Neural cell (in vitro differentiated cells): Measurements from ENCODE around the gene METRN. TPM values are rescaled to one million over a fixed set of nuclear protein-coding genes. Genes with fewer than 3 reads are reported as not detected.

ENCODE experiments used
- H2AFZ ChIP-seq: fragments of 200-600, 300-800 bp; sonication (generic), shearing (Covaris generic); 2 replicates; pipeline ENCODE4 v1.6.0; 2014; ENCODE audit warnings: low read depth, mild to moderate bottlenecking, antibody characterized with exemption, low read length, moderate library complexity
- H3F3A ChIP-seq: fragments of 200-600 bp; shearing (Covaris generic); 2 replicates; pipeline ENCODE4 v1.6.1; 2016; ENCODE audit warnings: mild to moderate bottlenecking, moderate library complexity, mixed read lengths, antibody characterized with exemption, low read length; ENCODE audit not compliant: insufficient read depth, poor library complexity, severe bottlenecking
- H3K27ac ChIP-seq: fragments of 200-600, 300-800 bp; sonication (generic), shearing (Covaris generic); 2 replicates; pipeline ENCODE4 v1.5.1; 2014; ENCODE audit warnings: mild to moderate bottlenecking, low read length, moderate library complexity
- H3K27me3 ChIP-seq: fragments of 300-800, 200-600 bp; sonication (generic), shearing (Covaris generic); 2 replicates; pipeline ENCODE4 v1.6.0; 2014; ENCODE audit warnings: mild to moderate bottlenecking, low read depth, low read length, moderate library complexity; ENCODE audit not compliant: insufficient read depth
- H3K36me3 ChIP-seq: fragments of 300-800, 200-600 bp; sonication (generic), shearing (Covaris generic); 2 replicates; pipeline ENCODE4 v1.5.1; 2014; ENCODE audit warnings: mild to moderate bottlenecking, antibody characterized with exemption, low read length, moderate library complexity; ENCODE audit not compliant: insufficient read depth
- H3K4me2 ChIP-seq: fragments of 300-800, 200-600 bp; sonication (generic), shearing (Covaris generic); 2 replicates; pipeline ENCODE4 v1.6.0; 2014; ENCODE audit warnings: mild to moderate bottlenecking, low read length
- H3K4me3 ChIP-seq: fragments of 300-800, 200-600 bp; sonication (generic), shearing (Covaris generic); 2 replicates; pipeline ENCODE4 v1.5.1; 2014; ENCODE audit warnings: mild to moderate bottlenecking, low read length, moderate library complexity
- H3K79me2 ChIP-seq: fragments of 200-600 bp; shearing (Covaris generic); replicated peaks from 2 replicates; pipeline ENCODE4 v1.6.0; 2014; ENCODE audit warnings: mild to moderate bottlenecking, low read length, moderate library complexity; ENCODE audit not compliant: insufficient read depth
- H3K9ac ChIP-seq: fragments of 300-800, 200-600 bp; sonication (generic), shearing (Covaris generic); 2 replicates; pipeline ENCODE4 v1.6.1; 2016; ENCODE audit warnings: mild to moderate bottlenecking, low read length, mixed read lengths
- H3K9me2 ChIP-seq: fragments of 200-600 bp; shearing (Covaris generic); 2 replicates; pipeline ENCODE4 v1.6.1; 2016; ENCODE audit warnings: mild to moderate bottlenecking, low read length, mixed read lengths; ENCODE audit not compliant: insufficient read depth
- H3K9me3 ChIP-seq: fragments of 200-600, 300-800 bp; sonication (generic), shearing (Covaris generic); 2 replicates; pipeline ENCODE4 v1.6.1; 2016; ENCODE audit warnings: mild to moderate bottlenecking, mixed run types, low read length, moderate library complexity, mixed read lengths
- H4K20me1 ChIP-seq: fragments of 200-600 bp; shearing (Covaris generic); 2 replicates; pipeline ENCODE4 v1.6.1; 2016; ENCODE audit warnings: mild to moderate bottlenecking, mixed run types; ENCODE audit not compliant: insufficient read depth
- EP300 ChIP-seq: fragments of 450-650 bp; conservative IDR thresholded peaks from 2 replicates; pipeline ENCODE4 v1.6.1; 2014; ENCODE audit warnings: antibody characterized with exemption, mild to moderate bottlenecking, moderate library complexity; ENCODE audit not compliant: poor library complexity, severe bottlenecking
- EZH2 ChIP-seq: fragments of 200-600, 300-800 bp; shearing (Covaris generic), sonication (generic); IDR thresholded peaks from 2 replicates; pipeline ENCODE4 v1.6.1; 2014; ENCODE audit warnings: antibody characterized with exemption, low read length, borderline replicate concordance, mild to moderate bottlenecking; ENCODE audit not compliant: insufficient read depth, poor library complexity, severe bottlenecking
- MXI1 ChIP-seq: fragments of 450-650 bp; conservative IDR thresholded peaks from 2 replicates; pipeline ENCODE4 v1.6.1; 2014; ENCODE audit warnings: antibody characterized with exemption, mild to moderate bottlenecking; ENCODE audit not compliant: poor library complexity, severe bottlenecking
- POLR2AphosphoS5 ChIP-seq: IDR thresholded peaks from 2 replicates; pipeline ENCODE4 v1.6.1; 2012
- RAD21 ChIP-seq: fragments of 450-650 bp; conservative IDR thresholded peaks from 2 replicates; pipeline ENCODE4 v1.6.1; 2014; ENCODE audit warnings: antibody characterized with exemption, mild to moderate bottlenecking, moderate library complexity
- SMC3 ChIP-seq: fragments of 450-650 bp; conservative IDR thresholded peaks from 2 replicates; pipeline ENCODE4 v1.6.1; 2014; ENCODE audit warnings: antibody characterized with exemption, mild to moderate bottlenecking, moderate library complexity; ENCODE audit not compliant: poor library complexity
- TAF1 ChIP-seq: IDR thresholded peaks from 2 replicates; pipeline ENCODE4 v1.6.1; 2012; ENCODE audit warnings: low read depth
- polyA plus RNA-seq: library from polyadenylated mRNA; depleted of rRNA; stranded (reverse); fragments of >200 nt; gene quantifications from 2 replicates; pipeline ENCODE4 v1.2.3, GENCODE V29; 2014
- TF ChIP-seq, protein P1 (sequence below): fragments of 450-650 bp; IDR thresholded peaks from 2 replicates; pipeline ENCODE4 v1.5.1; 2014; ENCODE audit warnings: antibody characterized with exemption, mild to moderate bottlenecking, moderate library complexity; ENCODE audit not compliant: poor library complexity, severe bottlenecking
- TF ChIP-seq, protein P2 (sequence below): IDR thresholded peaks from 2 replicates; pipeline ENCODE4 v1.6.1; 2012; ENCODE audit warnings: borderline replicate concordance

Gene METRN
- polyA plus RNA-seq, 1 donor from 2014 or later = 37.6 TPM

DNA sequence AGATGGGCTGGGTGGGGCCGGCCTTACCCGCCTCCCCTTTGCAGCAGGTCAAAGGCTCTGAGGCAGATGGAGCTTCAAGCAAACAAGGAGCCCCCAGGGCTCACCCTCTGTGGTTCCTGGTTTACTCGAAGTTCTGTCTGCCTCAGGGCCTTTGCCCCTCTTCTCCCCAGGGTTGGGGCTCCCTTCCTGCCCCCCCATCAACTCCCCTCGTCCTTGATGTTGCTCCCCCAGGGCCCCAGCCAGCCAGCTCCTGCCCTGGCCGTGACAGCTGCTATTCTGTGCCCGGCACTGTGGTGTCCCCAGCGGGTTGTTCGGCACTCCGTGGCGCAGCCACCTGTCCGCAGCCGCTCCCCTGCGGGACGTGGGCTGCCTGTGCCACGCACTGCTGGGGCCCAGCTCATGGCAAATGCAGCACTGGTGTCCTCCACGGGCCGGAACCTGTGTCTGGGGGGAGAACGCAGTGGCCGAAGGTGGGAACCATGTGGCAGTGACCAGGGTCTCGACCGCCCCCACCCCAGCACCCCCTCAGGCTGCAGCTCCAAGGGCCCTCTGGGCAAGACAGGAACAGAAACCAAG lies 4.3 kb upstream of the METRN start:
- Histone ChIP-seq H3K27me3 (no peaks in the 10 kb centered on the region), H3K4me3 (peak overlapping the region; percentile 70), H3K36me3 (no peaks in the 10 kb centered on the region), H4K20me1 (no peaks in the 10 kb centered on the region), H3F3A (peaks cover 5% of the 10 kb centered on the region), H3K79me2 (peaks cover 11% of the 10 kb centered on the region), H3K9me3 (no peaks in the 10 kb centered on the region), H3K4me2 (peak overlapping the region; percentile 75), H3K9ac (peak overlapping the region; percentile 94), H3K27ac (peak overlapping the region; percentile 99), H3K9me2 (no peaks in the 10 kb centered on the region), H2AFZ (no peak overlapping the region)
- TF ChIP-seq MXI1 (no peak), RAD21 (no peak), EZH2 (no peak), POLR2AphosphoS5 (no peak), TAF1 (no peak), EP300 (no peak), SMC3 (no peak)
- TF ChIP-seq, protein P1, sequence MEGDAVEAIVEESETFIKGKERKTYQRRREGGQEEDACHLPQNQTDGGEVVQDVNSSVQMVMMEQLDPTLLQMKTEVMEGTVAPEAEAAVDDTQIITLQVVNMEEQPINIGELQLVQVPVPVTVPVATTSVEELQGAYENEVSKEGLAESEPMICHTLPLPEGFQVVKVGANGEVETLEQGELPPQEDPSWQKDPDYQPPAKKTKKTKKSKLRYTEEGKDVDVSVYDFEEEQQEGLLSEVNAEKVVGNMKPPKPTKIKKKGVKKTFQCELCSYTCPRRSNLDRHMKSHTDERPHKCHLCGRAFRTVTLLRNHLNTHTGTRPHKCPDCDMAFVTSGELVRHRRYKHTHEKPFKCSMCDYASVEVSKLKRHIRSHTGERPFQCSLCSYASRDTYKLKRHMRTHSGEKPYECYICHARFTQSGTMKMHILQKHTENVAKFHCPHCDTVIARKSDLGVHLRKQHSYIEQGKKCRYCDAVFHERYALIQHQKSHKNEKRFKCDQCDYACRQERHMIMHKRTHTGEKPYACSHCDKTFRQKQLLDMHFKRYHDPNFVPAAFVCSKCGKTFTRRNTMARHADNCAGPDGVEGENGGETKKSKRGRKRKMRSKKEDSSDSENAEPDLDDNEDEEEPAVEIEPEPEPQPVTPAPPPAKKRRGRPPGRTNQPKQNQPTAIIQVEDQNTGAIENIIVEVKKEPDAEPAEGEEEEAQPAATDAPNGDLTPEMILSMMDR = no peak
- TF ChIP-seq, protein P2, sequence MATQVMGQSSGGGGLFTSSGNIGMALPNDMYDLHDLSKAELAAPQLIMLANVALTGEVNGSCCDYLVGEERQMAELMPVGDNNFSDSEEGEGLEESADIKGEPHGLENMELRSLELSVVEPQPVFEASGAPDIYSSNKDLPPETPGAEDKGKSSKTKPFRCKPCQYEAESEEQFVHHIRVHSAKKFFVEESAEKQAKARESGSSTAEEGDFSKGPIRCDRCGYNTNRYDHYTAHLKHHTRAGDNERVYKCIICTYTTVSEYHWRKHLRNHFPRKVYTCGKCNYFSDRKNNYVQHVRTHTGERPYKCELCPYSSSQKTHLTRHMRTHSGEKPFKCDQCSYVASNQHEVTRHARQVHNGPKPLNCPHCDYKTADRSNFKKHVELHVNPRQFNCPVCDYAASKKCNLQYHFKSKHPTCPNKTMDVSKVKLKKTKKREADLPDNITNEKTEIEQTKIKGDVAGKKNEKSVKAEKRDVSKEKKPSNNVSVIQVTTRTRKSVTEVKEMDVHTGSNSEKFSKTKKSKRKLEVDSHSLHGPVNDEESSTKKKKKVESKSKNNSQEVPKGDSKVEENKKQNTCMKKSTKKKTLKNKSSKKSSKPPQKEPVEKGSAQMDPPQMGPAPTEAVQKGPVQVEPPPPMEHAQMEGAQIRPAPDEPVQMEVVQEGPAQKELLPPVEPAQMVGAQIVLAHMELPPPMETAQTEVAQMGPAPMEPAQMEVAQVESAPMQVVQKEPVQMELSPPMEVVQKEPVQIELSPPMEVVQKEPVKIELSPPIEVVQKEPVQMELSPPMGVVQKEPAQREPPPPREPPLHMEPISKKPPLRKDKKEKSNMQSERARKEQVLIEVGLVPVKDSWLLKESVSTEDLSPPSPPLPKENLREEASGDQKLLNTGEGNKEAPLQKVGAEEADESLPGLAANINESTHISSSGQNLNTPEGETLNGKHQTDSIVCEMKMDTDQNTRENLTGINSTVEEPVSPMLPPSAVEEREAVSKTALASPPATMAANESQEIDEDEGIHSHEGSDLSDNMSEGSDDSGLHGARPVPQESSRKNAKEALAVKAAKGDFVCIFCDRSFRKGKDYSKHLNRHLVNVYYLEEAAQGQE = no peak

DNA sequence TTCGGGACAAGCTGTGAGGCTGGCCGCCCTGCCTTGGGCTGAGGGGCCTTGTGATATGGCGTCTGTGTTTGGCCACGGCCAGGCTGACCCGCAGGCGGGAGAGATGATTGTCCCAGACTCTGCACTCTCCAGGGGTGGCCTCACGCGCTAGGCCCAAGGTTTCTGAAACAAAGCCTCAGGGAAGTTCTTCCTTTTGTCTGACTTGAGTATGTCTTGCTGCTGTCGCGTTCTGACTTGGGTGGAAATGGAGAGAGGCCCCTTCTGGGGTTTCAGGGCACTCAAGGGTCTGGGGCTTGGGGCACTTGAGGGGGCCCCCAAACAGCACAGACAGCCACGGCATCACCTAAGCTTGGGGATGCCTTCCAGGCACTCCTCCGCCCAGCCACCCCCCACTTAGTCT lies 3.8 kb upstream of the METRN start:
- H3F3A ChIP-seq = peaks cover 5% of the 10 kb centered on the region
- H2AFZ ChIP-seq = no peak overlapping the region
- peak overlapping the region; percentile 70 for H3K4me3 ChIP-seq
- peaks cover 11% of the 10 kb centered on the region for H3K79me2 ChIP-seq
- H3K9me2 ChIP-seq = no peaks in the 10 kb centered on the region
- no peaks in the 10 kb centered on the region for H3K27me3 ChIP-seq
- H3K9me3 ChIP-seq = no peaks in the 10 kb centered on the region
- H3K9ac ChIP-seq = peak overlapping the region; percentile 94
- H3K36me3 ChIP-seq = no peaks in the 10 kb centered on the region
- TF ChIP-seq MXI1 (no peak), EP300 (no peak), SMC3 (no peak), EZH2 (no peak), POLR2AphosphoS5 (no peak), TAF1 (no peak), RAD21 (no peak)
- TF ChIP-seq, protein P2 = no peak
- TF ChIP-seq, protein P1 = no peak
- H3K27ac ChIP-seq = peak overlapping the region; percentile 99
- no peaks in the 10 kb centered on the region for H4K20me1 ChIP-seq
- H3K4me2 ChIP-seq = peak overlapping the region; percentile 75
